Stimulated activated naive CD4-positive, alpha-beta T cell (primary cell): ENCODE data around the gene ZNF280A.
A peak's percentile ranks its signal among the peaks of the same experiment; 100 is the strongest.

Experiments
- DNase-seq, 6 experiments: peaks; one replicate each; lab custom pipeline; 2025; lab: John Stamatoyannopoulos, UW

Gene ZNF280A

GRCh38 chr22:22520020-22520656 lies at the start of gene ZNF280A:
Gene ZNF280A (minus strand): TSS chr22:22520270. CDS start chr22:22515630, 4,640 bp downstream.
- DNase-seq, result no peak

- DNase-seq, result no peak
These were observed 49.1 kb upstream of the ZNF280A start for GRCh38 chr22:22569218-22569617.

- DNase-seq, result no peak
These were observed 45.9 kb upstream of the ZNF280A start for GRCh38 chr22:22565981-22566380.

GRCh38 chr22:22558972-22559603 lies 39.0 kb upstream of the ZNF280A start, which contains the start of gene PRAME:
Gene PRAME (minus strand): TSS chr22:22559265. CDS start chr22:22556832, 2,433 bp downstream.
- peak; percentile 24 to 60 (median 51) for DNase-seq

- no peak for DNase-seq
These were observed 38.3 kb upstream of the ZNF280A start for GRCh38 chr22:22558071-22558971.

GRCh38 chr22:22556995-22557925 lies 37.2 kb upstream of the ZNF280A start:
- no peak for DNase-seq

- DNase-seq, result no peak
These were observed 36.5 kb upstream of the ZNF280A start for GRCh38 chr22:22556578-22556977.

GRCh38 chr22:22555596-22555995 lies 35.5 kb upstream of the ZNF280A start:
- no peak for DNase-seq

- DNase-seq, result no peak
These were observed 34.7 kb upstream of the ZNF280A start for GRCh38 chr22:22554587-22555284.

GRCh38 chr22:22553735-22554586 lies 33.9 kb upstream of the ZNF280A start:
- no peak for DNase-seq

- no peak for DNase-seq
These were observed 33.1 kb upstream of the ZNF280A start for GRCh38 chr22:22553141-22553540.

GRCh38 chr22:22552630-22553029 lies 32.6 kb upstream of the ZNF280A start:
- no peak for DNase-seq

GRCh38 chr22:22550789-22551434 lies 30.8 kb upstream of the ZNF280A start:
- no peak for DNase-seq

GRCh38 chr22:22548910-22549309 lies 28.8 kb upstream of the ZNF280A start:
- DNase-seq, result no peak

- no peak for DNase-seq
These were observed 28.2 kb upstream of the ZNF280A start for GRCh38 chr22:22548317-22548716.

GRCh38 chr22:22547692-22548300 lies 27.7 kb upstream of the ZNF280A start:
- DNase-seq, result no peak

- DNase-seq, result no peak
These were observed 27.2 kb upstream of the ZNF280A start for GRCh38 chr22:22547226-22547625.

GRCh38 chr22:22546490-22546889 lies 26.4 kb upstream of the ZNF280A start:
- DNase-seq, result no peak

GRCh38 chr22:22545084-22545483 lies 25.0 kb upstream of the ZNF280A start:
- DNase-seq, result no peak
